GM19463 (cell line): ENCODE results near the gene CD34.

Source experiments
- ATAC-seq: cut with Tn5 transposase; IDR thresholded peaks from one replicate; pipeline ENCODE4 v1.9.1; 2021; ENCODE audit warnings: mild to moderate bottlenecking, moderate library complexity; ENCODE audit not compliant: unreplicated experiment

CD34 gene

DNA sequence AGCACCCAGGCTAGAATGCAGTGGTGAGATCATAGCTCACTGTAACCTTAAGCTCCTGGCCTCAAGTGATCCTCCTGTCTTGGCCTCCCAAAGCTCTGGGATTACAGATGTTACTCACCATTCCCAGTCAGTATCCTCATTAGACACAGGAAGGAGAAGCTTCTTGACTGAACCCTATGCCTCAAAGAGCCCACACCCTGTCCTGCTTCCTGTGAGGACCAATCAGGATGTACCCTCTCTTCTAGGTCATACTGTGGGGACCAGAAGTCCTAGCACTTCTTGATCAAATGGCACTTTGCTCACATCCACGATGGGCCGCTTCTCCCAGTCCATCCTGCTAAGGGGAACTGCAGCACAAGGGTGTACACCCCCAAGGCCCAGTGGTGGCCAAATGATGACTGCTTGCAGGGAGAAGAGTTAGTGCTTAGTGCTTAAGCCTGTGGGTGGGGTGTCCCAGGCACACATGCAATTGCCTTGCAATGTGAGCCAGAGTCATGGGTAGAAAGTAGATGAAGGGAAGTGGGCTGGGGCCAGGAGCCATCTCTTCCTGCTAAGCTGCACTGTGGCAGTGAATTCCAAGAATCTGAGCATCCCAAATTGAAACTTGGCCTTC is 9.8 kb downstream of the CD34 start:
- ATAC-seq: no peak

DNA sequence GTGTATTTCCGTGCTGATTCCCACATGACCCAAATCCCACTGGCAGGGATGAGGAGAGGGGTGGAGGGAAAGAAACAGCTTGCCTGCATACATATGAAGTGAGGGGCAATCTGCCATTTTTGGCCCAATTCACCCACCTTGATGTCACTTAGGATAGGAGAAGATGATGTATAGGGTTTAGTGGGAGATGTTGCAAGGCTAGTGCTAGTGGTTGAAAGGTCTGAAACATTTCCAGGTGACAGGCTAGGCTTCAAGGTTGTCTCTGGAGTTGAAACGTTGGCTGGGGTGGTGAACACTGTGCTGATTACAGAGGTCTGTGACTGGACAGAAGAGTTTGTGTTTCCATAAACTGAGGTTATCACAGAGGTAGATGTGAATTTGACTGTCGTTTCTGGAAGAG is 12.1 kb downstream of the CD34 start:
- ATAC-seq: no peak

DNA sequence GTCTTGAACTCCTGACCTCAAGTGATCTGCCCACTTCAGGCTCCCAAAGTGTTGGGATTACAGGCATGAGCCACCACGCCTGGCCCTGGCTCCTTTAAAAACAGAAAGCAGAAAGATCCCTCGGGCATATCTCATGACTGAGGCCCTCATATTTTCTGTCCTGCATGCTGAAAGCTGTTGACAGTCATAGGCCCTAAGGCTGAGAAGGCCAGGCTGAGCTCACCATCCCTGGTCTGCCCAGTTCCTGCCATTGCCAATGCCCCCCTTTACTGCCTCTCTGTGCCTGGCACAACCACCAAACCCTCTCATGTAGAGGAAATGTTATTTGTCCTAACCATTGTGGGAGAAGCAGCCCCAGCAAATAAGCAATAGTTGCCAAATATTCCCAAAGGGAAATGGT is 12.7 kb downstream of the CD34 start:
- ATAC-seq: no peak

DNA sequence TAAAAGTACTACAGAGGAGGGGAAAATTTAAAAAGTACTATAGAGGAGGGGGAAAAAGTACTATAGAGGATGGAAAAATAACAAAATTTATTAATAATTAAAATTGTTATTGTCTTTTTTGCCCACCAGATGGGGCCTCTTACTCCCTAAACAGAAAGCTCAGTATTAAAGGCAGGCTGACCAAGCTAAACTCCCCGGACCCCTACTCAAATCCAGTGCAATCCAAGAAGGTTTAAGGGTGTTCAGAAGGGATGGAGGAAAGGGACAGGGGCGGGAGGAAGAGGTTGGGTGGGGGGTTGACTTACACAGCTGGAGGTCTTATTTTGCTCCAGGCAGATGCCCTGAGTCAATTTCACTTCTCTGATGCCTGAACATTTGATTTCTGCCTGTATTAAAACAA is 13.7 kb downstream of the CD34 start:
- no peak for ATAC-seq

DNA sequence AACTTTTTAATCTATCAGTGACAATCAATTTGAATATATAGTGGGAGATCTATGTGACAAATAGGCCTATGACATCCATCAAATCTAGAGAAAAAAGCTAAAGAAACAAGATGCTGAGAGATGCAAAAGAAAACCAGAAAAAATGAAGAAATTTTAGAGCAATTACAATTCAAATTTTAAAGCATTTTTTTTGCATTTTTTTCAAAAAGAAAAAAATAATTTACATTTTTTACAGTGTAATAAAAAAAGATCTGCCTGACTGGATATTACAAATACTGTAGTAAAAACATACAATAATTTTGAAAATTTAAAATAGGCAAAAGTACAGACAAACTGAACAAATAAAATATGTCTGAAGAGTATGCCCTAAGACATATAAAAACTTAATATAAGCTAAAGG is 14.4 kb downstream of the CD34 start:
- ATAC-seq: no peak

DNA sequence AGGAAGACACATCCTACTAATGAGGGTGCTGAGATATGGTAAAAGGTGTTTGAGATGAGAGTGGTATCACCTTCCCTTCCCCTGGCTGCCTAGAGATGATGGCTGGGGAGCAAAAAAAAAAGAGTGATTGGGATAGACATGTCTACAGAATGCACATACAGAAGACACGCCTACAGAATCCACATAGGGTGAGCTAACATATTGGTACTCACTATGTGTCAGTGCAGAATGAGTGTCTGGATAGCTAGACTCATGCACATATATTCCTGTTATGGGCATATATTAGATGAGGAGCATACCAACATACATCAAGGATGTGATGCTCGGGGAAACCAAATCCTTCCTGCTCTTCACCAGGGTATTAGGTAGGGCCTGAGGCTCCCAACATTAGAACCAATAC is 16.2 kb downstream of the CD34 start:
- ATAC-seq: no peak

DNA sequence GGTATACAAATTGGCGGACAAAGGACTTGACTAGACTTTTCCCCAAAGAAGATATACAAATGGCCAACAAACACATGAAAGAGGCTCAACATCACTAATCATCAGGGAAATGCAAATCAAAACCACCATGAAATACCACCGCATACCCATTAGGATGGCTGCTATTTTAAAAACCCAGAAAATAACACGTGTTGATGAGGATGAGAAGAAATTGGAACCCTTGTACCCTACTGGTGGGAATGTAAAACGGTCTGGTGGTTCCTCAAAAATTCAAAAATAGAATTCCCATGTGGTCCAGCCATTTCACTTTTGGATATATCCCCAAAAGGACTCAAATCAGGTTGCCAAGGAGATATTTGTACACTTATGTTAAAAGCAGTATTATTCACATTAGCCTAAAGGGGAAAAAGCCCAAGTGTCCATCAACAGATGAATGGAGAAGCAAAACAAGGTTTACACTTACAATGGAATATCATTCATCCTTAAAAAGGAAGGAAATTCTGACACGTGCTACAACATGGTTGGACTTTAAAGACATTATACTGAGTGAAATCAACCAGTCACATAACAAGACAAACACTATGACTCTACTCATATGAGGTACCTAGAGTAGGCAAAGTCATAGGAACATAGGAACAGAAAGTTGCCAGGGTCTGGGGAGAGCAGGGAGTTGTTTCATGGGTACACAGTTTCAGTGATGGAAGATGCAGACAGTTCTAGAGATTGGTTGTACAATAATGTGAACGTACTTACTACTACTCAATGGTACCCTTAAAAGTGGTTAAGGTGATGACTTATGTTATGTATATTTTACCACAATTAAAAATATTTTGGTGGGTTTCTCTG is 17.0 kb downstream of the CD34 start:
- ATAC-seq: no peak

DNA sequence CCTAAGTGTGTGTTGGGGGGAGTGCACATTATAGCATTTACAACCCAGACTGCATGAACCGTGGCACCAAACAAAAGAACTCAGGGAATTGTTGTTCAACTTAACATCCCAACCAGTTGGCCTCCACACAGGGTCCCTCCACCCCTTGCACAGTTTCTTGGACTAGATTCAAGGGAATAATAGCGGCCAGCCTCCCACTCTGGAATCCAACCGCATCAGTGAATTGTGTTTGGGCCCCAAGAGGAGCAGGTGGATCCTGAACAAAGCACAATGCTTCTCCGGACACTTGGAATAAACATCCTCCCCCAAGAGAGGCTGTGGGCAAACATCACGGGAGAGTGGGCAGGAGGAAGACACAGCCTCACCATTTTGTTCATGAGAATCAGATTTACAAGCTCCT is 18.2 kb downstream of the CD34 start:
- no peak for ATAC-seq

DNA sequence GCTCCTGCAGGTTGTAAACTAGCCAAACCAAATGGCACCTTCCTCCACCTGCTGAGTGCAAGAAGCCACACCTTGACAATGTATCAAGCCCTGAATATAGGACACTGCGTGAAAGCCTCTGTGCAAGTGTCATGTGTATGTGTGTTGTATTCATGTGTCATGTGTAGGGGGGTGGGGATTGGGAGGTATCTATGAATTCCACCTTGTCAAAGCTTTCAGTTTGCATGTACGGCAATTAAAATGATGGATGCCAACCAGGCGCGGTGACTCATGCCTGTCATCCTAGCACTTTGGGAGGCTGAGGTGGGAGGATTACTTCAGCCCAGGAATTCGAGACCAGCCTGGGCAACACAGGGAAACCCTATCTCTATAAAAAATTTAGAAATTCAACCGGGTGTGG is 19.8 kb downstream of the CD34 start:
- no peak for ATAC-seq

DNA sequence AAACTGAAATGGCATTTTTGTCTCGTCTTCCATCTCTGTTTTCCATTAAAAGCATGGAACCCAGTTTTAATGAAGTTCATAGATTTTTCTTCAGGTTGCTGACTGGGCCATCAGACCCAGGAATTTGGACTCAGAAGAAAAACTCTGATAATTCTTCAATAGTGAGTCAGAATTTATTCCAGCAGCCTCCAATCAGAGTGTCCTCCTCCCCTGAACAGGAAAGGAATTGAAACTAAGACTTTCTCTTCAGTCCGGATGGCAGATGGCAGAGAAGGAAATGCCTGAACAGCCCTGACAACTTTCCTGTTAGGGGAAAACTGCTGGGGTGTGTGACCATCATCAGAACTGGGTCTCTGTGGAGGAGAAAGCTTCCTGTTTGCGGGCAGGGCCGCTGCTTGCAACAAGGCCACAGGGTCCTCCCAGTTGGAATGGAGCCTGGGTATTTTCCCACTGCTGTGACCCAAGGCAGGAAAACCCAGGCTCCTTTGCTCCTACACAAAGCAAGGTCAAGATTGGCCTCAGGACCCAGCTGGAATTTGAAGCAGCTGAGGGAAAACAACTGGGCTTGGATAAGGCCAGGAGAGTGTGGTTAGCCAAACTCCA is 20.7 kb downstream of the CD34 start:
- peak; percentile 54 for ATAC-seq

DNA sequence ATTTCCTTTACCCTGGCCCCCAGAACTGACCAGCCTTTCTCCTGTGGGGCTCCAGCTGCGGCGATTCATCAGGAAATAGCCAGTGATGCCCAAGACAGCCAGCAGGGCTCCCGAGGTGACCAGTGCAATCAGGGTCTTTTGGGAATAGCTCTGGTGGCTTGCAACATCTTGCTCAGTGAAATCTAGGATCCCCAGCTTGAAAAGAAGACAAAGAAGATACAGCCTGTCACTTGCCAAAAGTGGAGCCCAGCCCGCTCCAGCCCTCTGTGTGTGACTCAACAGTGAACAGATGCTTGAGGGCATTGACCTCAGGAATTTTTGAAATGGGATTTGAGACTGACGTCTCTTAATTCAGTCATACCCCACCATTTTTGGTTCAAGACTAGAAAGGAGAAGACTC is 22.3 kb downstream of the CD34 start:
- no peak for ATAC-seq

DNA sequence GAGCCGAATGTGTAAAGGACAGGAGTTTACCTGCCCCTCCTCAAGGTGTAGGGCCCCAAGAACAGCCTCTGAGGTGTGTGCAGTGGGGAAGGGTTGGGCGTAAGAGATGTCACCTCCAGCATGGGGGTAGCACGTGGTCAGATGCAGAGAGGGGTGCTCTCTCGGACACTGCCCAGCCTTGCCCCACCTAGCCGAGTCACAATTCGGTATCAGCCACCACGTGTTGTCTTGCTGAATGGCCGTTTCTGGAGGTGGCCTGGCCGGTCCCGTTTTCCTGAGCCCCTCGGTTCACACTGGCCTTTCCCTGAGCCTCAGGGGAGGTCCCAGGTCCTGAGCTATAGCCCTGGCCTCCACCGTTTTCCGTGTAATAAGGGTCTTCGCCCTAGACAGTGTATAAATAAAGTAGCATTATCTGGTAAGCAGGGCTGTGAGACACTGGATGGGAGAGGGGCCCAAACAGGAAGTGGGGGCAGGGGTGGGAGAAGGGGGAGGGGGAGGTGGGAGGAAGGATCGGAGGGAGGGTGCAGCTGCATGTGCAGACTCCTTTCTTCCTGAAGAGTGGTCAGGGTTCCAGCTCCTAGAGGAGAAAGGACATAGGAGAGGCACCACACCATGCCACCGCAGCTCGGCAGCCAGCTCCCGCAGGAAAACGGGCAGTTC is 23.3 kb downstream of the CD34 start:
- no peak for ATAC-seq

DNA sequence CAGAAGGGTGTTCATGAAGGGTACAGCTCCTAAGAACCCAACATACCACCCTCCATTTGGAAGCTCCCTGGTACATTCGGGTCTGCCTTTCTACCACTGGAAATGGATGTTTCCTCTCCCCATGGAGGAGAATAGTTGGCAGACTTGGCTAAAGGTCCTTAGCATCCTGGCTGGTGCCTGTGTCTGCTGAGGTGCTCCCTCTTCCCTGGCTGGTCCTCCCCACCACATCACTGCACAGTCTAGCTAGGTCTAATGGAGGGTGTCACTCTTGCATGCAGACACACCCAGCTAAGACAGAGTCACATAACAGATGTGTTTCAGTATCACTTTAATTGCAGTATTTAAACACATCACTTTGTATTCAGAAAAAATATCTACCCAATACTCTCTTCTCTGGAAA is 24.7 kb downstream of the CD34 start:
- no peak for ATAC-seq

DNA sequence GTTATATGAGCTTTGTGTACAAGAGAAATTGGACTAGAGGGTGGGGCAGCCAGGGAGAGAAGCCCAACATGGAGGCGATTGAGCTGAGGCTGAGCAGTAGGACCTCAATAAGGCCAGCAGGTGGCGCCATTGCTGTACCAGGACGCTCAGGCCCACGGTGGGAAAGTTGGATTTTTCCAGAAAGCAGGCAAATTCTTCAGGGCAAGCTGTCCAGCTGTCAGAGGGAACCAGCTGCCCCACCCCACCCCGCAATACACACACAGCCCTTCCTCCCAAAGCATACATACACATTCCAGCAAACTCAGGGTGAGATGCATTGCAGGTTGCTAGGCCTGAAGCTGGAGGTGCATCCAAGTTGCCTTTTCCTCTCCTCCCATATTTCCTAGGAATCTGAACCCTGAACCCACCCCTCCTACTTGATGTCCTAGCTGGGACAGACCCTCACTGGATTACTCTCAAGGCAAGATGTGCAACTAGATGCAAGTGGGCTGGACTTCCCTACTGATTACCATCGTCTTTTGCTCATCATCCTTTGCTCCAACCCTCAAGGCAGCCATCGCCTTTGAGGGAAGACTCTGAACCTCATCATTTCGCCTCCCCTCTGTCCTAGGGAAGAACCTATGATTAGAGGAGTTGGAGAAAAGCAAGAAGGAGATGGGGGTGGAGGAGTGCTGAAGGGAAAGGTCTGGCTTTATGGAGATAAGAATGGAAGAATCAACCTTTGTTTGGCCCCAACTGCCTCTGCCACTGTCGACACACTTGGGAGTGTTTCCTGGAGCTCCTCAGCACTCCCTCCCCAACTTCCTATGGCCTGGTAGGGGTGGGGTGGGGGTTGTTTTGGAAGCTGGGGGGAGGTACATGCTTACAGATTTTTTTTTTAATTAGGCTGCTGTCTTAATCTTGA is 25.5 kb downstream of the CD34 start:
- ATAC-seq: peak; percentile 60

DNA sequence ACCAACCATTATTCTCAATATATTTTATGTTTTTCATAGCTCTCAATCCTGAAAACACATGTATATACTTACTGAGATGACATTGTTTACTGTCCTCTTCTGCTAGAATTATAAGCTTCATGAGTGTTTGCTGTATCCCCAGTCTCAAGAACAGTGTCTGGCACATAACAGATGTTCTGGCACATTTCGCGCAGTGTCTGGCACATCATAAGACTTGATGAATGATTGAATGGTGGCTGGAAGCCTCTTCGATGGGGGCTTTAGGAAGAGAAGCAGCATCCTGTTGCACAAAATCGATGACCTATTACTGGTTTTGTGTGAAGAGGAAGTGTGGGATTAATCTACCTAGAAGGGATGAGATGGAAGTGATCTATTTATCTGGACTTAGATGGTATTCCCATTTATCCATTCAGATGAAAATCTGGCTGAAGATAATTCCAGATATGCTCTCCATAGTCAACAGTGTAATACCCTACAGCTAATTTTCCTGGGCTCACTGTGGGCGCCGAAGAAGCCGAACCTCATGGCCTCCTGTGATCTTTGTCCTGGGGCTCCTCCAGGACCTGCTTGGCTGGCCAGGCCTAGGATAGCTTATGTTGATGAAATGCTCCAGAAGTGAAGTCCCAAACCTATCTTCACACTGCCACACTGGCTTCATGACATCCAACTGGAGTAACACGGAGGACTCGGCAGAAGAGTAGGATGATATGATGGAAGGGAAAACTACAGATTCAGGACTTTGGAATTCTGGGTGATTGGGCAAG is 26.5 kb downstream of the CD34 start:
- no peak for ATAC-seq

DNA sequence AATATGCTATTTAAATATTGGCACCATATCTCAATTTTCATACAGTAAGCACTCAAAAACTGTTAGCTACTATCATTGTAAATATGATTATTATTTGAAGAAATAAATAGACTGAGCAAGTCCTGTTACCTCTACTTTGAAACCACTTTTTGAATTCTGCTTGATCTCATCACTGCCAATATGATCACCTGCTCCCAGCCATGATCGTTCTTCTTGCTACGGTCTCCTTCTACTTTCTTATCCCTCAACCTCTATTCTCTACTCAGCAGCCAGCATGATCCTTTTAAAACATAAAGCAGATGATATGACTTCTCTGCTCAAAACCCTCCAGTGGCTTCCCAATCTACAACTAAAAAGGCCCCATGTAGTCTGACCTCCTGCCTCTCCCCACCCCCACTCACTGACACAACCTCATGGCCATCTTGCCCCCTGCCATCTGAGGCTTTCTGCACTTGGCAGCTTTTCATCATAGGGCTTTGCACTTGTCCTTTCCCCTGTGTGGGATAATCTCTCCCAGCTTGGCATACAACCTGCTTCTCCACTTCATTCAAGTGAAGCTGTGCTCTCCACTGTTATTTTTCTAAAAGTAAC is 27.2 kb downstream of the CD34 start:
- peak; percentile 3 for ATAC-seq

DNA sequence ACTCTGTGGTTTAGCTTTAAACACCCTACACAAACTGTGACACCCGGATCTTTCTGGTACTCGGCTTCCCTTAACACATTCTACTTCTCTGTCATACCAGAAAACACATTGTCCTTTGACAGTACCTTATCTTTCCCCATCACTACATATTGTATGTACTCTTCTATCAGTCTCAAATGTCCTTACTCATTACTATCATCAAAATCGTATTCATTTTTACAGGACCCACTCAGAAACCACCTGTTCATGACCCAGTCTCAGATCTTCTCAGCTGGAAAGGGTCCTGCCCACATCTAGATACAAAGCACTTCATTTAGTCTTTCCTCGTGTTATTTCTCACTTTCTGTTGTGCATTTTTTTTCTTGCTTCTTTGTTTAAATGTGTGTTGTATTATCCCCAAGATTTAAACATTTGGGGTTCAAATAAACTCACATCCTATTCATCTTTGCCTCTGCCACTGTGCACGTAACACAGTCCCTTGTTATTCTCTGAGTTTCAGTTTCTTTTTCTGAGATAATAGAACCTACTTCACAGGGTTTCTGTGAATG is 27.7 kb downstream of the CD34 start:
- peak; percentile 64 for ATAC-seq

DNA sequence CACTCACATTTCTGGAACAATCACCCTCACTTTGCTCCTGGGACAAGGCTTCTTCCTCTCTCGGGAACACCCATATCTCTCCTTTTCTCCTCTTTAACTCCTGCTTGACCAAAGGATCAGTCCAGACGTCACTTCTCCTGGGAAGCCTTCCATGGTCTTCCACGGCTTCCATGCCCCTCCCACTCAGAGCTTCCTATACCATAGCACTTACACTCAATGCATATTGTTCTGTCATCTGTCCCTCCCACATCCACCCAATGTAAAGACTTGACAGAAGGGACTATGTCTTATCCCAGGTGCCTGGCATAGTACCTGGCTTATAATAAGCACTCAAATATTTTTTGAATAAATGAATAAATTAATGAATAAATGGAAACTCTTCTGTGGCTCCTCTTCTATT is 28.2 kb downstream of the CD34 start:
- ATAC-seq: peak; percentile 16

DNA sequence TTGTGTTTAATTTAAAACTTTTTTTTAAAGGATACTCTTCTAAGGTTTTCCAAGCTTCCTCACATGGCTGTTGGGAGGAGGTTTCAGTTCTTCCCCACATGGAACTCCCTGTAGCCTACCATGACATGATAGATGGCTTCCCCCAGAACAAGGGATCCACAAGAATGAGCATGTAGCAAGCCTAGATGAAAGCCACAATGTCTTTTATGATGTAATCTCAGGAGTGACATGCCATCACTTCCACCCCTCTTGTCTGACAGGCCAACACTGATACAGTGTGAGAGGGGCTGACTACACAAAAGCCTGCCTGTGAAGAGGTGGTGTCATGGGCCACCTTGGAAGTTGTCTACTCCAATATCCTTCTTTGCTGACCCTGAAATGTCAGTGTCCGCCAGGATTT is 32.0 kb downstream of the CD34 start:
- ATAC-seq: no peak
